PFSK-1 (cell line): Measurements from ENCODE around the gene PIGQ.

Experiments used
- POLR2AphosphoS5 ChIP-seq: IDR thresholded peaks from 2 replicates; pipeline ENCODE4 v1.6.1; 2012; ENCODE audit warnings: low read depth, mild to moderate bottlenecking, control low read depth, low read length, moderate library complexity
- TAF1 ChIP-seq: IDR thresholded peaks from 2 replicates; pipeline ENCODE4 v1.6.1; 2012; ENCODE audit warnings: low read length, control low read depth, borderline replicate concordance; ENCODE audit not compliant: insufficient read depth

DNA sequence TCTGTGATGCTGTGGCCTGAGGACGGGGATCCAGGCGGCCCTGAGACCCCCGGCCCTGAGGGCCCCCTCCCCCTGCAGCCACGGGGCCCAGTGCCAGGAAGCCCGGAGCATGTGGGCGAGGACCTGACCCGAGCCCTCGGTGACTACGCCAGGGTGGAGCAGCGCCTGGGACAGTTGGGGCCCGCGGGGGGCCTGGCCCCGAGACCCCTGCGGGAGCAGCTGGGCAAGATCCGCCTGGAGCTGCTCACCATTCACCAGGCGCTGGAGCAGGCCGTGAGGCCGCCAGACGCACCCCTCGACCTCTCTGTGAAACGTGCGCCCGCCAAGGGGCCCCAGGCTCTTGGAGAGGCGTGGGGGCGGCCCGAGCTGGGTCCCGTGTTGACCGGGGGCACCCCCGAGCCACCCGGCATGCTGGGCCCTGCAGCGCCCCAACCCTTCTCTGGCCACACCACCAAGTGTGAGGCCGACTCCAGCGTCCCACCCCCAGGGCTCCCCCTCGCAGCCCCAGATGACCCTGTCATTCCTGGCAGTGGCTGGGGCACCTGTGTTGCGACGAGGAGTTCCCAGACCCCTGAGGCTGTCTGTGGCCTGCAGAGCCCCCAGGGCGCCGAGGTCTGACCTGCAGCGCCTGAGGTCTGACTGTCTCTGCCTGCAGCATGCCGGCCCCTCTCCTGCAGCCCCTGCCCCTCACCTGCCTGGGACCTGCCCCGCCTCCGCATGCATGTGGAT, 4.9 kb upstream of the PIGQ start:
- TF ChIP-seq POLR2AphosphoS5: no peak
- TF ChIP-seq TAF1: no peak
